ENCODE measurements around the gene PCGF5.
A peak's percentile ranks its signal among the peaks of the same experiment; 100 is the strongest.

PCGF5 gene

DNA sequence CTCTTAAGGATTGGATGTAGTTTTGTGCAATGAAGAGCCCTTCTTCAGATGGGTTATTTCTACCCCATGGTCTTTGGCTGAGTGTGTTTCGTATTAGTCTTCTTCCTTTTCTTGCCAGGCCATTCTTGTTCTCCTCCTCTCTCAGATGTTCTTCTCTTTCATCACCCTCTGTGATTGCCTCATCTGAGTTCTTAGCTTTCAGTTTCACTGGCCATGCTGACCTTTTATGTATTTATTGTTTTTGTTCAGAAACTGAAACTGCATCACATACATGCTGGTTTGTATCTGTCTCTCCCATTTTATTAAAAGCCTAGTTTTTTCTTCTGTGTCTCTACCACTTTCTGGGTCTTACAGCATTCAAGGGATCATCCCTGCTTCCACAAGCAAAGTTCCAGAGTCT is 21.7 kb upstream of the PCGF5 start:
- DNase-seq (ENCODE audit: low read depth), result peak; percentile 52
- TF ChIP-seq, protein P1, sequence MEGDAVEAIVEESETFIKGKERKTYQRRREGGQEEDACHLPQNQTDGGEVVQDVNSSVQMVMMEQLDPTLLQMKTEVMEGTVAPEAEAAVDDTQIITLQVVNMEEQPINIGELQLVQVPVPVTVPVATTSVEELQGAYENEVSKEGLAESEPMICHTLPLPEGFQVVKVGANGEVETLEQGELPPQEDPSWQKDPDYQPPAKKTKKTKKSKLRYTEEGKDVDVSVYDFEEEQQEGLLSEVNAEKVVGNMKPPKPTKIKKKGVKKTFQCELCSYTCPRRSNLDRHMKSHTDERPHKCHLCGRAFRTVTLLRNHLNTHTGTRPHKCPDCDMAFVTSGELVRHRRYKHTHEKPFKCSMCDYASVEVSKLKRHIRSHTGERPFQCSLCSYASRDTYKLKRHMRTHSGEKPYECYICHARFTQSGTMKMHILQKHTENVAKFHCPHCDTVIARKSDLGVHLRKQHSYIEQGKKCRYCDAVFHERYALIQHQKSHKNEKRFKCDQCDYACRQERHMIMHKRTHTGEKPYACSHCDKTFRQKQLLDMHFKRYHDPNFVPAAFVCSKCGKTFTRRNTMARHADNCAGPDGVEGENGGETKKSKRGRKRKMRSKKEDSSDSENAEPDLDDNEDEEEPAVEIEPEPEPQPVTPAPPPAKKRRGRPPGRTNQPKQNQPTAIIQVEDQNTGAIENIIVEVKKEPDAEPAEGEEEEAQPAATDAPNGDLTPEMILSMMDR (IDR thresholded peaks at IDR 0.05; ENCODE audit: low read depth, low read length, missing control alignments), result no peak
- no peak overlapping the region; the same call in 1 of the 2 replicates for H3K4me3 ChIP-seq (ENCODE audit: low read depth, low read length)

DNA sequence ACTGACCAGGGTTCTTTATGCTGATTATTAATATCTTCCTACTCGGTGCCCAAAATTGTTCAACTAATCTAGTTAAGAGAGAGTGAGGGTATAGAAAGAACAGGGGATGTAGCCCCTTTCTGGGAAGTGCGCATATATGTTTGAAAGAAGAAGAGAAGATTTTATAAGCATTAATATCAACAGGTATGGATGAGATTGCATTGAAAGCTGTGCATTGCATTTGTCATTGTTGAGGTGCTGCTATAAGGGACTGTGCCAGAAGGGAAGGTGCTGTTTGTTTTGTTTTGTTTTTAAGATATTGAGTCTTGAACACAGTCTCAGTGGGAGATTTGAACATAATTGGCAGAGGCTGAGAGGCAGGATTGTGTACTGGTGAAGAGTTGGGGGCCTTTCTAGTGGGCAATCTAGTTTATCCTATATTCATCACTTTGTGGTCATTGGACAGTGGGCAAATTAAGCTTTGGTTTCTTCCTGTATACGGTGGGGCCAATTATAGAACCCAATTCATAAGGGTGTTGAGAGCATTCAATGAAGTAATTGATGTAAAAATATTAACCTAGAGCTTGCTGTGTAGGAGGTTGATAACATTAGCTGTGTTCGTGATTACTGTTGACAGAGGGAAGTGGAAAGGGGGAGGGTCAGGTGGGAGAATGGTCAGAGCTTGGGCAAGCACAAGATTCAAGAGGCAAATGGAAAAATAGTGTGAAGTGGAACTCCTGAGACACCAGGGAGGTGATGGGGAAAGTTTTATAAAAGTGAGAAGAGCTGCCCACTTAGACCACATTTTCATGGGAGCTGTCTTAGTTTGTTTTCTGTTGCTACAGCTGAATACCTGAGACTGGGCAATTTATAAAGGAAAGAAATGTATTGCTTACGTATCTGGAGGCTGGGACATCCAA is 19.9 kb upstream of the PCGF5 start:
- no peak for DNase-seq (ENCODE audit: low read depth)
- H3K4me3 ChIP-seq (ENCODE audit: low read depth, low read length), result peak overlapping the region; percentile 13; the same call in 1 of the 2 replicates
- TF ChIP-seq, protein P1 (IDR thresholded peaks at IDR 0.05; ENCODE audit: low read depth, low read length, missing control alignments), result no peak

DNA sequence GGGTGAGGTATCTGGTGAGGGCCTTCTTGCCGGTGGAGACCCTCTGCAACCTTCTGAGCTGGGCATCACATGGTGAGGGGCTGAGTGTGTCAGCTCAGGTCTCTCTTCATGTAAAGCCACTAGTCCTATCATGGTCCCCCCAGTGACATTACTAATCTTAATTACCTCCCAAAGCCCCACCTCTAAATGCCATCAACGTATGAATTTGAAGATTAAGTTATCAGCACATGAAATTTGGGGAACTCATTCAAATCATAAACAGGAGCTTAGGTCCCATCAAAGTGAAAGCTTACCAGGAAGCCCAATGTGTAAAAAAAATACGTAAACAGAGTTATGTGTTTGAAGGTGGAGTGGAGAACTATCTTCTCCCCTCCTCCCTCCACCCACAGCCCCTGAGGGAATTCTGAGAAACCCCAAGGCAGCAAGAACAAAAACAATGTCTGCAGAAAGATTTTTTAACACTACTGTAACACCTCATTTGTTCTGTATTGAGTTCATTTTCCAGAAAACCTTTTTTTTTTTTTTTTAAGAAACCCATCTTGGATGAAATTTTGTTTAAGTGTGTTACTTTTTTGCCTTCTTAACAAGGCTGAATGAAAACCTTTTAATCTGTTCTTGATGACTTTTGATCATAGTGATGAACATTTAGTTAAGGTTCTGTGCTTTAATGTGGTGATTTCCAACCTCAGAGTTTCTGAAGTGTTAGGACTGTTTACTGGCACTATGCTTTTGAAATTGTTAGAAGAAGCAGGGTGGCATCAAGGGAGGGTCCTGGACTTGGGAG is 19.1 kb upstream of the PCGF5 start:
- DNase-seq (ENCODE audit: low read depth), result no peak
- TF ChIP-seq, protein P1 (IDR thresholded peaks at IDR 0.05; ENCODE audit: low read depth, low read length, missing control alignments), result no peak
- peak overlapping the region; percentile 13; the same call in 1 of the 2 replicates for H3K4me3 ChIP-seq (ENCODE audit: low read depth, low read length)

DNA sequence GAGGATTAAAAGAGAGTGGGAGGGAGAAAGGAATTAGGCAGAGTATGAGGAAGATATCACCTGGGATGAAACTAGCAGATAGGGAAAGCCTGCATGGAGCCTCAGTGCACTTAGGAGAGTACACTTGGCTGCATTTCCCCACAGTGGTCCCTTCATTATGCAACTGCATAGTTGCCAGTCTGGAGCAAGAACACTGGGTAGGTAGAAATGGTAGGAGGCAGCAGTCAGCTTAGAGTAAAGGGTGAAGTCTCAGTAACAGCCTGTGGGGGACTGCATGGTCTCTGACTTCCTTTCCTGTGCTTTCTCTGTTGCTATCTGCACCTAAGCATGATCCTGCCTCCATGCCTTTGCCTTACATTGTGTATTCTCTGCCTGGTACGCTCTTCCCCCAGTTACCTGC is 14.0 kb upstream of the PCGF5 start:
- DNase-seq (ENCODE audit: low read depth), result no peak
- no peak overlapping the region; the same call in 1 of the 2 replicates for H3K4me3 ChIP-seq (ENCODE audit: low read depth, low read length)
- TF ChIP-seq, protein P1 (IDR thresholded peaks at IDR 0.05; ENCODE audit: low read depth, low read length, missing control alignments), result peak; percentile 29

DNA sequence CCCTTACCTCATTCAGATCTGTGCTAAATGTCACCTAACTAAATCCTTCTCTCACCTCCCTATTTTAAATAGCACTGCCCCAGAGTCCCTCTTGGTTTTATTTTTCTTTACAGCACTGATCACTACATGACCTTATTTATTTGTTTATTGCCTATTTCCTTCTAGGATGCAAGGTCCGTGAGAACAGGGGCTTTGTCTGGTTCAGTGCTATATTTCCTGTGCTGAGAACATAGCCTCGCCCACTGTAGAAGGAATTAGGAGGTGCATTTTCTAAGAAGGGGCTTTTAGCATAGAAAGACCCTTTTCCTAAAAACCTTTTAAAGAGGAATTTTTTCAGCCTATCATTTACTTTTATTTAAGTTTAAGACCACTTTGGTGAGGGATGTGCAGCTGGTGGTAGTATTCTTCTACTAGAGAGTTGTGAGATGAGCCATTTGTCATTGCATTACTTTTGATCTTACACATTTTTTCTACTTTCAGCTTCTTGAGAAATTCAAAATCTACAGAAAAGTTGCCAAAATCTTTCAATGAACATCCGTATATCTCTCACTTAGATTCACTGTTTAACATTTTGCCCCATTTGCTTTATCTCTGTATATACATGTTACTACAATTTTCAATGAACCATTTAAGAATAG is 13.5 kb upstream of the PCGF5 start:
- no peak for DNase-seq (ENCODE audit: low read depth)
- H3K4me3 ChIP-seq (ENCODE audit: low read depth, low read length), result no peak overlapping the region; the same call in 1 of the 2 replicates
- TF ChIP-seq, protein P1 (IDR thresholded peaks at IDR 0.05; ENCODE audit: low read depth, low read length, missing control alignments), result no peak

DNA sequence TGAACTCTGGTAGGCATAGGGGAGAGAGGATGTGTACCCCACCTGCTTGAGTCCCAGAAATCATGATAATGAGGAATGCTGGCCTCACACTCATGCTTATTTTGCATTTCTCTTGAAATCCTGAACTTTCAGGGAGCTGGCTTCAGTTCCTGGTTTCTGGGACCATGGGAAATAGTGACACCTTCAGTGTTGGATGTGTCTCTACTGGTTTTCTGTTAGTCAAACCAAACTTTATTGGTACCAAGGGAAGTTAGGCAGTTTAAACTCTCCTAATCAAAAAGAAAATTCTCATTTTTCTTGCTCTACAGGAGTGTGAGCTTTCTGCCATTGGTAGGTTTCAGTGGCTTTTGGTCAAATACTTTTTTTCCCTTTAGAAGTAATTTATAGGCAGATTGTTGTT is 11.8 kb upstream of the PCGF5 start:
- DNase-seq (ENCODE audit: low read depth), result no peak
- TF ChIP-seq, protein P1 (IDR thresholded peaks at IDR 0.05; ENCODE audit: low read depth, low read length, missing control alignments), result no peak
- no peak overlapping the region for H3K4me3 ChIP-seq (ENCODE audit: low read depth, low read length)
